CD4-positive, alpha-beta T cell treated with Interleukin-2 at 100 ng/mL for 4 hours (primary cell): ENCODE data around the gene FYN.
"Not testable (repeated sequence)": the region's sequence is repeated elsewhere in the genome, so short reads cannot be mapped to it uniquely, and the experiment has no call there.

Experiments used
- DNase-seq: peaks from one replicate; pipeline ENCODE4 v3.0.0-alpha.2; 2020; ENCODE audit warnings: low spot score

Gene FYN

GRCh38 chr6:111873178-111874024 lies at the start of gene FYN:
Gene FYN, minus strand, starts transcription at chr6:111873452. Its CDS starts 153,401 bp downstream, at chr6:111720051.
- peak; percentile 98 for DNase-seq

- no peak for DNase-seq
Observed at GRCh38 chr6:111922454-111923297, 49.4 kb upstream of the FYN start.

GRCh38 chr6:111921103-111921502 lies 47.9 kb upstream of the FYN start:
- DNase-seq: no peak

GRCh38 chr6:111920578-111920977 lies 47.3 kb upstream of the FYN start:
- DNase-seq: no peak

- no peak for DNase-seq
Observed at GRCh38 chr6:111918825-111919224, 45.6 kb upstream of the FYN start.

- no peak for DNase-seq
Observed at GRCh38 chr6:111916747-111917146, 43.5 kb upstream of the FYN start.

- DNase-seq: no peak
Observed at GRCh38 chr6:111914617-111915016, 41.4 kb upstream of the FYN start.

- DNase-seq: no peak
Observed at GRCh38 chr6:111912904-111913303, 39.7 kb upstream of the FYN start.

- no peak for DNase-seq
Observed at GRCh38 chr6:111911428-111911827, 38.2 kb upstream of the FYN start.

GRCh38 chr6:111909238-111909637 lies 36.0 kb upstream of the FYN start:
- no peak for DNase-seq

- not testable (repeated sequence) for DNase-seq
Observed at GRCh38 chr6:111908365-111908764, 35.1 kb upstream of the FYN start.

- DNase-seq: no peak
Observed at GRCh38 chr6:111900735-111901134, 27.5 kb upstream of the FYN start.

GRCh38 chr6:111899531-111899930 lies 26.3 kb upstream of the FYN start:
- no peak for DNase-seq

- DNase-seq: no peak
Observed at GRCh38 chr6:111898452-111898851, 25.2 kb upstream of the FYN start.

GRCh38 chr6:111894951-111895350 lies 21.7 kb upstream of the FYN start:
- DNase-seq: no peak

- DNase-seq: no peak
Observed at GRCh38 chr6:111894272-111894671, 21.0 kb upstream of the FYN start.

GRCh38 chr6:111892431-111892830 lies 19.2 kb upstream of the FYN start:
- DNase-seq: no peak

GRCh38 chr6:111890988-111891387 lies 17.7 kb upstream of the FYN start:
- DNase-seq: no peak

- no peak for DNase-seq
Observed at GRCh38 chr6:111888928-111889695, 15.9 kb upstream of the FYN start.

GRCh38 chr6:111886793-111887192 lies 13.5 kb upstream of the FYN start:
- DNase-seq: not testable (repeated sequence)

- DNase-seq: no peak
Observed at GRCh38 chr6:111885373-111886027, 12.2 kb upstream of the FYN start.

- no peak for DNase-seq
Observed at GRCh38 chr6:111884068-111884467, 10.8 kb upstream of the FYN start.
